Activated CD8-positive, alpha-beta memory T cell treated with anti-CD3 and anti-CD28 coated beads, Interleukin-2, amount 10 ng/mL, durations not matched to agents 7 days and 5 days (primary cell): ENCODE data around the gene AMIGO3. TPM values are rescaled to one million over a fixed set of nuclear protein-coding genes. Genes with fewer than 3 reads are reported as not detected.
"Not testable (repeated sequence)": the region's sequence is repeated elsewhere in the genome, so short reads cannot be mapped to it uniquely, and the experiment has no call there.

Experiments
- ATAC-seq: fragments of 150-1000 bp; cut with Tn5 transposase; one replicate; pipeline ENCODE4 v1.10.0; 2021; ENCODE audit warnings: moderate library complexity
- CTCF ChIA-PET: fragments of 350-600 bp; sonication (Branson Sonifier 250); formaldehyde crosslinking; loops from one replicate; lab custom pipeline; 2021; ENCODE audit warnings: antibody characterized with exemption; lab: Charles Lee
- DNase-seq: peaks from one replicate; pipeline ENCODE4 v3.0.0-alpha.2; 2020
- H3K27ac Mint-ChIP-seq: one replicate; pipeline ENCODE4 v1.8.0; 2021; ENCODE audit warnings: mild to moderate bottlenecking, mixed read lengths
- H3K27me3 Mint-ChIP-seq: one replicate; pipeline ENCODE4 v1.8.0; 2021; ENCODE audit warnings: mixed read lengths
- H3K36me3 Mint-ChIP-seq: one replicate; pipeline ENCODE4 v1.8.0; 2021; ENCODE audit warnings: mild to moderate bottlenecking, mixed read lengths
- H3K4me1 Mint-ChIP-seq: one replicate; pipeline ENCODE4 v1.8.0; 2021; ENCODE audit warnings: mixed read lengths
- H3K4me3 Mint-ChIP-seq: one replicate; pipeline ENCODE4 v1.8.0; 2021; ENCODE audit warnings: mild to moderate bottlenecking, moderate library complexity, mixed read lengths
- H3K9me3 Mint-ChIP-seq: one replicate; pipeline ENCODE4 v1.8.0; 2022; ENCODE audit warnings: low read depth, mixed read lengths
- total RNA-seq, 2 experiments: library from RNA; stranded (reverse); gene quantifications; one replicate each; pipeline ENCODE4 v1.2.3, GENCODE V29; 2021

AMIGO3 gene
- total RNA-seq, 2 experiments from 2014 or later, result 0.19 to 1.2 TPM

GRCh38 chr3:49688338-49689045 is 31.0 kb downstream of the AMIGO3 start:
- H3K36me3 Mint-ChIP-seq, H3K9me3 Mint-ChIP-seq, ATAC-seq, DNase-seq, H3K27me3 Mint-ChIP-seq: not testable (repeated sequence)
- CTCF ChIA-PET, result interaction anchor here (0.6 to 2.6 kb wide), 2 partner anchors 149 to 1021 kb away, joined by 3 to 10 read pairs; no protein-coding TSS in a partner anchor
- Mint-ChIP-seq H3K27ac (peak overlapping the region; percentile 92), H3K4me3 (peak overlapping the region; percentile 90), H3K4me1 (peaks cover 31% of the 10 kb centered on the region)

GRCh38 chr3:49687424-49687795 is 32.1 kb downstream of the AMIGO3 start:
- H3K27me3 Mint-ChIP-seq, ATAC-seq, H3K4me3 Mint-ChIP-seq, DNase-seq, CTCF ChIA-PET, H3K27ac Mint-ChIP-seq, H3K36me3 Mint-ChIP-seq, H3K9me3 Mint-ChIP-seq: not testable (repeated sequence)
- peaks cover 29% of the 10 kb centered on the region for H3K4me1 Mint-ChIP-seq

DNA sequence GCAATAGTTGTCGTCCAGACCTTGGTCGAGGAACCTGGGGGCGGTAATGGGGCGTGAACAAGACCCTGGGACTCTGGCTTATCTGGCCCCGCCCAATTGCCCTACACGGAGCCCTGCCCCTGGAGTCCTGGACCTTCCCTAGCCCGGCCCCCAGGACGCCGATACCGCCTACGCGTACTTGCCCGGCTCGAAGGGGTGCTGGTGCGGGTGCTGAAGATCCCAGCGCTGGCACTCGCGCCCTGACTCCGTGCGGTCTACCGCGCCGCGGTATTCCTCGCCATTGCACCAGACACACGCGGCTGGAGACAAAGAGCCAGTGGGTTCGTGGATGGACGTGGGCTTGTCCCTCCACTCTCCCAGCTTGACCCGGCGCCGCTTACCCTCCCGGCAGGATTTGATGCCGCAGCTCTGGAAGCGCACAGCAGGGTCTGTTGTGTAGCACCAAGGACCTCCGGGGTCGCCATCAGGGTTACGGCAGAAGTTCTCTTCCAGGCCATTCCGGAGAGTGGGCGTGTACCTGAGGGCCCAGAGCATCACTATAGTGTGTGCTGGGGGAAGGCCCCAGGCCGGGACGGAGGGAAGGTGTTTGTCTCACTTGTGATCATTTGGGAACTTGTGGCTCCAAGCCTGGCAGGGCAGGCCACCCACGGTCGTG is 32.6 kb downstream of the AMIGO3 start:
- peak; percentile 52 for DNase-seq

DNA sequence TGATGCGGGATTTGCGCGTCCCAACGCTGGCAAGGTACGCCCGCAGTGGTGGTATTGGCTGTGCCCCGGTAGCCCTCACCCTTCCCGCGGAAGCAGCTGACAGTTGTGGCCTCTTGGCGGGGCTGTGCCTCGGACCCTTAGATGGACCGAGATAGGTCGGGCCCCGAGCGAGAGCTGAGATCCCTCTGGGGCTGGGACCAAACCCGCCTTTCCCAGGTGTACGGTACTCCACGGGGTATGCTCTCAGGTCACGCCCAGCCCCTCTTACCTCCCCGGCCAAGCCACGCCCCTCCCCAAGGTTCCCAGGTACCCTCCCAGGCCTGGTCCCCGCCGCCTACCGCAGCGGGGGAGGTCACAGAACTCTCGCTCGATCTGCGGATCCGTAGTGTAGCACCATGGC is 33.1 kb downstream of the AMIGO3 start:
- H3K4me3 Mint-ChIP-seq, H3K27ac Mint-ChIP-seq, H3K36me3 Mint-ChIP-seq, H3K27me3 Mint-ChIP-seq, DNase-seq, H3K9me3 Mint-ChIP-seq, CTCF ChIA-PET: not testable (repeated sequence)
- peak; percentile 1 for ATAC-seq
- H3K4me1 Mint-ChIP-seq, result peaks cover 27% of the 10 kb centered on the region

More for the DNA sequence above, 32.6 kb downstream of the AMIGO3 start:
- H3K9me3 Mint-ChIP-seq, H3K4me3 Mint-ChIP-seq, H3K36me3 Mint-ChIP-seq, CTCF ChIA-PET, H3K27ac Mint-ChIP-seq, H3K27me3 Mint-ChIP-seq: not testable (repeated sequence)
- peaks cover 29% of the 10 kb centered on the region for H3K4me1 Mint-ChIP-seq
- peak; percentile 15 for ATAC-seq

GRCh38 chr3:49685846-49686245 is 33.6 kb downstream of the AMIGO3 start:
- H3K27me3 Mint-ChIP-seq, H3K9me3 Mint-ChIP-seq, H3K27ac Mint-ChIP-seq, DNase-seq, CTCF ChIA-PET, H3K36me3 Mint-ChIP-seq, H3K4me3 Mint-ChIP-seq, ATAC-seq: not testable (repeated sequence)
- H3K4me1 Mint-ChIP-seq, result peaks cover 22% of the 10 kb centered on the region

- H3K36me3 Mint-ChIP-seq, H3K9me3 Mint-ChIP-seq, H3K27me3 Mint-ChIP-seq, DNase-seq, H3K27ac Mint-ChIP-seq, H3K4me3 Mint-ChIP-seq, CTCF ChIA-PET, ATAC-seq: not testable (repeated sequence)
- H3K4me1 Mint-ChIP-seq, result peaks cover 14% of the 10 kb centered on the region
These were observed 34.4 kb downstream of the AMIGO3 start for GRCh38 chr3:49685103-49685502.

DNA sequence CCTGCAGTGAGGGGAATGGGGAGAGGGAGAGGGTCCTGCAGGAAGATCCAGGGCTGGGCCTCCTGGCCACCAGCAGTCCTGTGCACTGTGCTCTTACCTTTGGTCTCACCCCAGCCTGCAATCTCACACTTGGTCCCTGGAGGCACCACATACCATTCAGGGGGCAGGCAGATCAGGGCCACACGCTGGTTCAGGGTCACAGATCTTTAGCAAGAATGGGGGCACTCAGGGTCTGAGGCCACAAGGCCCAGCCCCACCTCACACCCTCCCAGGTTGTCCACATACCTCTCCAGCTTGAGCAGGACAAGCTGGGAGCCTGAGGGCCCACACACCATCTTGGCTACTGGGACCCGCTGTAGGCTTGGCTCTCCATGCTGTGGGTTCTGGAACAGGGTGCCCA is 35.0 kb downstream of the AMIGO3 start:
- H3K9me3 Mint-ChIP-seq, CTCF ChIA-PET, DNase-seq, H3K4me3 Mint-ChIP-seq, H3K27ac Mint-ChIP-seq, ATAC-seq, H3K27me3 Mint-ChIP-seq: not testable (repeated sequence)
- Mint-ChIP-seq H3K36me3 (peaks cover 10% of the 10 kb centered on the region), H3K4me1 (peaks cover 11% of the 10 kb centered on the region)

- CTCF ChIA-PET, result no interaction called here
These were observed 36.3 kb downstream of the AMIGO3 start for GRCh38 chr3:49683162-49683561.

DNA sequence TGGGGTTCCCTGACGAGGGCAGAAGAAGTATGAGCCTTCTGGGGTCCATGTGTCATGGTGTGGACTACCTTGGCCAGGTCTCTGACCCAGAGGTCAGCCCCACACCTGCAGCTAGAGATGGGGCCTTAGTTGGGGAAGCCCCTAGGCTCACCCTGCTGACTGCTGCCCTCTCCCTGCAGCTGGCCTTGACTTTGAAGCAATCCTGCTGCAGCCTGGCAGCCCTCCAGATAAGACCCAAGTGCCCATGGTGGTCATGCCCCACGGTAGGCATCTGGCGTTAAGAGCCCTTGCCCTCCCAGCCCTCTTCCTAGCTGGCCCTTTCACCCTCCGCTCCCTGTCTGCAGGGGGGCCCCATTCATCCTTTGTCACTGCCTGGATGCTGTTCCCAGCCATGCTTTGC is 37.9 kb downstream of the AMIGO3 start:
- Mint-ChIP-seq H3K9me3 (no peaks in the 10 kb centered on the region), H3K27ac (no peak overlapping the region), H3K36me3 (peaks cover 17% of the 10 kb centered on the region), H3K4me1 (peaks cover 7% of the 10 kb centered on the region), H3K27me3 (no peaks in the 10 kb centered on the region), H3K4me3 (no peak overlapping the region)
- DNase-seq (no peak), ATAC-seq (no peak)
- CTCF ChIA-PET, result no interaction called here

More at GRCh38 chr3:49683162-49683561, 36.3 kb downstream of the AMIGO3 start:
- no peak overlapping the region for H3K4me3 Mint-ChIP-seq
- H3K9me3 Mint-ChIP-seq, result no peaks in the 10 kb centered on the region
- DNase-seq (no peak), ATAC-seq (no peak)
- H3K36me3 Mint-ChIP-seq, result peaks cover 12% of the 10 kb centered on the region
- H3K27ac Mint-ChIP-seq, result no peak overlapping the region
- H3K27me3 Mint-ChIP-seq, result peaks cover 6% of the 10 kb centered on the region
- H3K4me1 Mint-ChIP-seq, result peaks cover 8% of the 10 kb centered on the region

DNA sequence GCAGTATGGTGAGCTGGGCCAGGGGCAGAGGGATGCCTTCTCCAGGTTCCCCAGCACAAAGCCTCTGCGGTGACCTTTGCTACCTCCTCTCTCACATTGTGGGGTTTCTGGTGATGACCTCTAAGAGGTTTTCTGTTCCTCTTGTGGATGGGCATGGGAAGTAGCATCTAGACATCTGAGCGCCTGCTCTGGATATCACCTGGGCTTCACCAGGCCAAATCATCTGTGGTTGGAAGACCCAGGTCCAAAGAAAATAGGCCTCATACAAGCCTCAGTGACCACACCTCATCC is 38.3 kb downstream of the AMIGO3 start:
- no peak for DNase-seq
- no peak overlapping the region for H3K4me3 Mint-ChIP-seq
- no peak overlapping the region for H3K27ac Mint-ChIP-seq
- H3K27me3 Mint-ChIP-seq, result no peaks in the 10 kb centered on the region
- CTCF ChIA-PET, result no interaction called here
- H3K4me1 Mint-ChIP-seq, result peaks cover 9% of the 10 kb centered on the region
- no peaks in the 10 kb centered on the region for H3K9me3 Mint-ChIP-seq
- H3K36me3 Mint-ChIP-seq, result peaks cover 18% of the 10 kb centered on the region
- ATAC-seq, result no peak

DNA sequence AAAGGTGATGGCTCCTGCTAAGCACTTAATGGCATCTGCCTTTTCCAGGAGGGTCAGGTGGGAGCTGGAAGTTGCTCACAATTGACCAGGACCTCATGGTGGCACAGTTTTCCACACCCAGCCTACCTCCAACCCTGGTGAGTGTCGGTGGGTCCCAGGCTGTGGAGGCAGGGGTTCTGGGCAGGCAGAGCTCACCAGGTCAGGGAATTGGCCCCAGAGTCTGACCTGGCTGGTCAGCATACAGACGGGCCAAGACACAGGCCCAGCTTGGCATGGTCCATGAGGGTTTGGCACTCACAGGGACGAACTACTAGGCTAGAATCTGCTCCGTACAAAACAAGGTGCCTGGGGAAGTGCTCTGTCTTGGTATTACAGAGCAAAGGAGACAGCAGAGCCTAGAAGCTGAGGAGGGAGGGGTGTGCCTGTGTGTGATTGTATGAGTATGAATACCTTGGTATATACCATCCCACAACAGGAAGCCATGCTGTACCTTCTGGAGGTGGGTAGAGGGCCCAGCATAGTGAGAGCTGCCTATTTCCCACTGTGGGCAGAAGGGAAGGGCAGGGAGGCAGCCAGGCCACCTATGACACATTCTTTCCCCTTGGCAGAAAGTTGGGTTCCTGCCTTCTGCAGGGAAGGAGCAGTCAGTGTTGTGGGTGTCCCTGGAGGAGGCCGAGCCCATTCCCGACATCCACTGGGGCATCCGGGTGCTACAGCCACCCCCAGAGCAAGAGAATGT is 38.8 kb downstream of the AMIGO3 start:
- DNase-seq (no peak), ATAC-seq (no peak)
- no peaks in the 10 kb centered on the region for H3K27me3 Mint-ChIP-seq
- no peak overlapping the region for H3K27ac Mint-ChIP-seq
- CTCF ChIA-PET, result no interaction called here
- peaks cover 21% of the 10 kb centered on the region for H3K36me3 Mint-ChIP-seq
- H3K9me3 Mint-ChIP-seq, result no peaks in the 10 kb centered on the region
- H3K4me1 Mint-ChIP-seq, result peaks cover 13% of the 10 kb centered on the region
- no peak overlapping the region for H3K4me3 Mint-ChIP-seq

DNA sequence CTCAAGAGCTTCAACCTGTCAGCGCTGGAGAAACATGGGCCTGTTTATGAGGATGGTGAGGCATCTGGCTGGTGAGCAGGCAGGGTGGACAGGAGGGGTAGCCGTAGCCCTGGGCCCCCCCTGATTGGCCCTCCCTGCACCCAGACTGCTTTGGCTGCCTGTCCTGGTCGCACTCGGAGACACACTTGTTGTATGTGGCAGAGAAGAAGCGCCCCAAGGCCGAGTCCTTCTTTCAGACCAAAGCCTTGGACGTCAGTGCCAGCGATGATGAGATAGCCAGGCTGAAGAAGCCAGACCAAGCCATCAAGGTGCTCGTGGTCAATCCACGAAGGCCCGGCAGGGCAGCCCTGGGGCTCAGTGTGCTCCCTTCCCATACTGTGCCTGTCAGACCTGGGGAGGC is 43.6 kb downstream of the AMIGO3 start:
- CTCF ChIA-PET, result interaction anchor here (3.6 kb wide), 1 partner anchor 136 kb away, joined by 21 read pairs; no protein-coding TSS in a partner anchor
- no peaks in the 10 kb centered on the region for H3K27me3 Mint-ChIP-seq
- DNase-seq, result no peak
- H3K36me3 Mint-ChIP-seq, result peaks cover 17% of the 10 kb centered on the region
- H3K4me3 Mint-ChIP-seq, result no peak overlapping the region
- no peak overlapping the region for H3K27ac Mint-ChIP-seq
- H3K4me1 Mint-ChIP-seq, result peaks cover 34% of the 10 kb centered on the region
- H3K9me3 Mint-ChIP-seq, result no peaks in the 10 kb centered on the region
- no peak for ATAC-seq

GRCh38 chr3:49674497-49674983 is 44.9 kb downstream of the AMIGO3 start:
- peak overlapping the region; percentile 96 for H3K4me3 Mint-ChIP-seq
- H3K27me3 Mint-ChIP-seq, result no peaks in the 10 kb centered on the region
- peaks cover 34% of the 10 kb centered on the region for H3K4me1 Mint-ChIP-seq
- H3K9me3 Mint-ChIP-seq, result no peaks in the 10 kb centered on the region
- DNase-seq (no peak), ATAC-seq (peak; percentile 22)
- peak overlapping the region; percentile 99 for H3K27ac Mint-ChIP-seq
- CTCF ChIA-PET, result no interaction called here
- H3K36me3 Mint-ChIP-seq, result peaks cover 13% of the 10 kb centered on the region
